ENCODE measurements around the gene KRTAP9-2. TPM values are rescaled to one million over a fixed set of nuclear protein-coding genes. Genes with fewer than 3 reads are reported as not detected.
"Not testable (repeated sequence)": the region's sequence is repeated elsewhere in the genome, so short reads cannot be mapped to it uniquely, and the experiment has no call there.

The KRTAP9-2 gene
- total and polyA plus RNA-seq, 8 donors = not detected

DNA sequence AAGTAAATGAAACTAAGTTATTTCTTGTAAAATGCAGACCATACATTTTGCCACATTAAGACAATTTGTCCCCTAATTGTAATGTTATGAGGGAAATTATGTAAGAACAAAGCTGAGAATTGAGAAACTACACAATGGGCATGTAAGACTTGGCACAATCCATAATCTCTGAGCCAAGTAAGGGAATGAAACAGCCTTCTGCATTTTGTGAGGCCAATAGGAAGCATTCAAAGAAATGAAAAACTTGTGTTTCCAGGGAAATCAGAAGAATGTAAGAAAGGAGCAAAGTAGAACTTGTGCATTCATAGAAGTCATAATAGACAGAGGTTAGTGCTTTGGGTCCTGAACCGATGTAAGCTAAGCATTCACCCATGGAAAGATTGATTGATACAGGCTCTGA, 24.8 kb downstream of the KRTAP9-2 start:
- intact Hi-C loops (cut with DNase I) = no loop called here
- Histone ChIP-seq H3K27ac (no peak overlapping the region), H3K36me3 (no peaks in the 10 kb centered on the region), H3K4me1 (no peaks in the 10 kb centered on the region), H3K4me3 (no peak overlapping the region), H3K27me3 (peaks cover 0 to 20% of the 10 kb centered on the region in 2 donors), H3K9me3 (no peaks in the 10 kb centered on the region)
- TF ChIP-seq, protein P1, sequence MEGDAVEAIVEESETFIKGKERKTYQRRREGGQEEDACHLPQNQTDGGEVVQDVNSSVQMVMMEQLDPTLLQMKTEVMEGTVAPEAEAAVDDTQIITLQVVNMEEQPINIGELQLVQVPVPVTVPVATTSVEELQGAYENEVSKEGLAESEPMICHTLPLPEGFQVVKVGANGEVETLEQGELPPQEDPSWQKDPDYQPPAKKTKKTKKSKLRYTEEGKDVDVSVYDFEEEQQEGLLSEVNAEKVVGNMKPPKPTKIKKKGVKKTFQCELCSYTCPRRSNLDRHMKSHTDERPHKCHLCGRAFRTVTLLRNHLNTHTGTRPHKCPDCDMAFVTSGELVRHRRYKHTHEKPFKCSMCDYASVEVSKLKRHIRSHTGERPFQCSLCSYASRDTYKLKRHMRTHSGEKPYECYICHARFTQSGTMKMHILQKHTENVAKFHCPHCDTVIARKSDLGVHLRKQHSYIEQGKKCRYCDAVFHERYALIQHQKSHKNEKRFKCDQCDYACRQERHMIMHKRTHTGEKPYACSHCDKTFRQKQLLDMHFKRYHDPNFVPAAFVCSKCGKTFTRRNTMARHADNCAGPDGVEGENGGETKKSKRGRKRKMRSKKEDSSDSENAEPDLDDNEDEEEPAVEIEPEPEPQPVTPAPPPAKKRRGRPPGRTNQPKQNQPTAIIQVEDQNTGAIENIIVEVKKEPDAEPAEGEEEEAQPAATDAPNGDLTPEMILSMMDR (IDR thresholded peaks at IDR 0.05) = no peak
- ATAC-seq (no peak), DNase-seq (no peak)

- intact Hi-C loops (cut with DNase I) = no loop called here
- ATAC-seq = no peak
- TF ChIP-seq, protein P1 (IDR thresholded peaks at IDR 0.05) = no peak
- H3K27me3 ChIP-seq = peaks cover 0 to 20% of the 10 kb centered on the region in 2 donors
- H3K4me1 ChIP-seq = no peaks in the 10 kb centered on the region
- no peak for DNase-seq
- H3K9me3 ChIP-seq = no peaks in the 10 kb centered on the region
- H3K36me3 ChIP-seq = no peaks in the 10 kb centered on the region
- H3K4me3 ChIP-seq = no peak overlapping the region
- H3K27ac ChIP-seq = no peak overlapping the region
Measured at GRCh38 chr17:41254861-41255260, 28.4 kb downstream of the KRTAP9-2 start.

- H3K9me3 ChIP-seq; H3K27ac ChIP-seq; intact Hi-C loops (cut with DNase I); H3K36me3 ChIP-seq; H3K4me1 ChIP-seq; H3K4me3 ChIP-seq; ATAC-seq: not testable (repeated sequence)
- peaks cover 0 to 20% of the 10 kb centered on the region in 2 donors for H3K27me3 ChIP-seq
- peak in 1 of 4 donors; percentile 60 for DNase-seq
Measured at GRCh38 chr17:41255381-41256290, 29.2 kb downstream of the KRTAP9-2 start, which contains the start of gene KRTAP9-9. Gene KRTAP9-9, plus strand, starts transcription at chr17:41255384.

GRCh38 chr17:41256291-41256685, 29.8 kb downstream of the KRTAP9-2 start:
- TF ChIP-seq, protein P1 (IDR thresholded peaks at IDR 0.05) = no peak
- Histone ChIP-seq H3K36me3 (no peaks in the 10 kb centered on the region), H3K4me3 (no peak overlapping the region), H3K9me3 (no peaks in the 10 kb centered on the region), H3K4me1 (no peaks in the 10 kb centered on the region), H3K27me3 (peaks cover 0 to 20% of the 10 kb centered on the region in 2 donors), H3K27ac (no peak overlapping the region)
- ATAC-seq (no peak), DNase-seq (no peak)
- intact Hi-C loops (cut with DNase I) = no loop called here

DNA sequence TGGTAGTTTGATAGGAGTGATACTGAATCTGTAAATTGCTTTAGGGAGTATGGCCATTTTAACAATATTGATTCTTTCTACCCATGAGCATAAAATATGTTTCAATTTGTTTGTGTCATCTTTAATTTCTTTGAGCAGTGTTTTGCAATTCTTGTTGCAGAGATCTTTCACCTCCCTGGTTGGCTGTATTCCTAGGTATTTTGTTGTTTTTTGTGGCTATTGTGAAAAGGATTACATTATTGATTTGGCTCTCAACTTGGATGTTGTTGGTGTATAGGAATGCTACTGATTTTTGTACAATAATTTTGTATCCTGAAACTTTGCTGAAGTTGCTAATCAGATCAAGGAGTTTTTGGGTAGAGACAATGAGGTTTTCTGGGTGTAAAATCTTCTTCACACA, 32.0 kb downstream of the KRTAP9-2 start:
- no peak for ATAC-seq
- Histone ChIP-seq H3K27me3 (peaks cover 0 to 11% of the 10 kb centered on the region in 2 donors), H3K36me3 (no peaks in the 10 kb centered on the region), H3K9me3 (no peaks in the 10 kb centered on the region), H3K4me3 (no peak overlapping the region), H3K4me1 (no peaks in the 10 kb centered on the region), H3K27ac (no peak overlapping the region)
- intact Hi-C loops (cut with DNase I) = no loop called here
- no peak for DNase-seq
- TF ChIP-seq, protein P1 (IDR thresholded peaks at IDR 0.05) = no peak
